ENCODE results near the gene MAIP1. TPM values are rescaled to one million over a fixed set of nuclear protein-coding genes. Genes with fewer than 3 reads are reported as not detected.

The MAIP1 gene
- total RNA-seq, 1 donor from 2014 or later, result 12.9 TPM

DNA sequence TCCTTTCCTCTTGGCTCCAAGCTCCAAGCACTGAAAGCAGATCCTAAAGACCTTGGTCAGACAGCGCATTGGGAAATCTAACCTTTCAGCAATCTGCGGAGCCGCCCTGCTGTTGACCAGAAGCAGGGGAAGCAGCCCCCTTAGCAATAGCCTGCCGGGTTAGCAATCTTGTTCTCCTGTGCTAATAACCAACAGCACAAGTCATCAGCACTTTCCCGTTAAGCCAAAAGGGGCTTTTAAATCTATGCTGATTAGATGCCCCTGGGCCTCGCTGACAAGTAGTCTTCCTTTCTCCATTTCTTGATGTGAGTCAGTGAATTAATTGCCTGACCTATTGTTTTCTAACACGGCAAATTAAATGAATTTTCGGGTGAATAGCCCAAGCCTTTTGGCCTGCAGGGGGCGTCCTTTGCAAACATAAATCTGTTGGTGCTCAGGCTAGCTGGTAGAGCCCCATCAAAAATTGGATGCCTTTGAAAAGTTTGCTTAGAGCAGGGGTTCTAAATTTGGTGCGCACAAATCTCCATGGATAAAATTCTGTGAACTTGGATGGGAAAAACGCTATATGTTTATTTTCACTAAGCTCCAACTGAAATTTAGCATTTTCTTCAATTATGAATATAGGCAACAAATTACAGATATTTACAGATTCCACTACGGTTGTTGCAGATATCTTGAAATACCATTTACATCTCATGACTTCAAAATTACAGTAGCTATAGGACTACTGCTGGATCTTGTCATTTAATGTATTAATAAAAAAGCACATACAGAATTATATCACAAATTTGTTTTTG, 24.6 kb downstream of the MAIP1 start:
- peak; percentile 71 for DNase-seq (ENCODE audit: low read depth)
- TF ChIP-seq, protein P1, sequence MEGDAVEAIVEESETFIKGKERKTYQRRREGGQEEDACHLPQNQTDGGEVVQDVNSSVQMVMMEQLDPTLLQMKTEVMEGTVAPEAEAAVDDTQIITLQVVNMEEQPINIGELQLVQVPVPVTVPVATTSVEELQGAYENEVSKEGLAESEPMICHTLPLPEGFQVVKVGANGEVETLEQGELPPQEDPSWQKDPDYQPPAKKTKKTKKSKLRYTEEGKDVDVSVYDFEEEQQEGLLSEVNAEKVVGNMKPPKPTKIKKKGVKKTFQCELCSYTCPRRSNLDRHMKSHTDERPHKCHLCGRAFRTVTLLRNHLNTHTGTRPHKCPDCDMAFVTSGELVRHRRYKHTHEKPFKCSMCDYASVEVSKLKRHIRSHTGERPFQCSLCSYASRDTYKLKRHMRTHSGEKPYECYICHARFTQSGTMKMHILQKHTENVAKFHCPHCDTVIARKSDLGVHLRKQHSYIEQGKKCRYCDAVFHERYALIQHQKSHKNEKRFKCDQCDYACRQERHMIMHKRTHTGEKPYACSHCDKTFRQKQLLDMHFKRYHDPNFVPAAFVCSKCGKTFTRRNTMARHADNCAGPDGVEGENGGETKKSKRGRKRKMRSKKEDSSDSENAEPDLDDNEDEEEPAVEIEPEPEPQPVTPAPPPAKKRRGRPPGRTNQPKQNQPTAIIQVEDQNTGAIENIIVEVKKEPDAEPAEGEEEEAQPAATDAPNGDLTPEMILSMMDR (IDR thresholded peaks at IDR 0.05; ENCODE audit: insufficient read depth, low read length, severe bottlenecking), result peak; percentile 65
- peak; percentile 55 for FAIRE-seq
- no peaks in the 10 kb centered on the region for H3K36me3 ChIP-seq (ENCODE audit: control insufficient read depth, insufficient read depth, low read length)
- H3K27me3 ChIP-seq (ENCODE audit: control insufficient read depth, insufficient read depth, low read length), result no peaks in the 10 kb centered on the region
- no peak overlapping the region for H3K4me3 ChIP-seq (ENCODE audit: low read depth, low read length)

DNA sequence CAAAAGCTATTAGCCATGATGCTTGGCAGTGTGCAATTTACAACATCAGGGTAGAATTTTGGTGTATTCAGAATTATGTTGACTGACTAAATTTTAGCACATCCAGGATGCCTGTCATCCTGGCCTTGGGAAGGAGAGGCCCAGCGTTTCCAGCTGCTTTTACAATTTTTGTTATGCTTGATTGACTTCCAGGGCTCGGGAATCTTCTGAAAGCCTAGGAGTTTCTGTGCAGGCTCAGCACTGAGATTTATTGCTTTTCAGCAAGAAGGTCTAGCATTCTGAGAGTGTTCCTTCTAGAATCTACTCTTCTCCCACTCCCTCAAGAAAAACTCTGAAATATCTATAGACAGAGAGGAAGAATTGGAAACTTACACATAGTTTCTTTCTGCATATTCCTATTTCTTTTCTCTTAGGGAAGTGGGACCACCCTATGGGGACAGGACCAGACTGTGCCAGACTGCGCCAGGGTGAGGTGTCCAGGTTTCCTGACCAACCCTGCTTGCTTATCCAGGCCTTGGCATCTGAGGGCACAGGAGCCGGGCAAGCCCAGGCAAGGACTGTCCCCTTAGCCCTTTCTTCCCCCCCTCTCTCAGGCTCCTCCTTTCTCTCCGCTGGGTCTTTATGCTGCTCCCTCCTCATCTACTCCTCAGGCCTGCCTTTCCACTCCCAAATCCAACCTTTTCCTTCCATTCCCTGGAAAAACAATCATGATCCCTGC, 26.9 kb downstream of the MAIP1 start:
- Histone ChIP-seq H3K27me3 (ENCODE audit: control insufficient read depth, insufficient read depth, low read length) (no peaks in the 10 kb centered on the region), H3K4me3 (ENCODE audit: low read depth, low read length) (no peak overlapping the region), H3K36me3 (ENCODE audit: control insufficient read depth, insufficient read depth, low read length) (no peaks in the 10 kb centered on the region)
- TF ChIP-seq, protein P1 (IDR thresholded peaks at IDR 0.05; ENCODE audit: insufficient read depth, low read length, severe bottlenecking), result no peak
- DNase-seq (ENCODE audit: low read depth), result peak; percentile 60
- no peak for FAIRE-seq

DNA sequence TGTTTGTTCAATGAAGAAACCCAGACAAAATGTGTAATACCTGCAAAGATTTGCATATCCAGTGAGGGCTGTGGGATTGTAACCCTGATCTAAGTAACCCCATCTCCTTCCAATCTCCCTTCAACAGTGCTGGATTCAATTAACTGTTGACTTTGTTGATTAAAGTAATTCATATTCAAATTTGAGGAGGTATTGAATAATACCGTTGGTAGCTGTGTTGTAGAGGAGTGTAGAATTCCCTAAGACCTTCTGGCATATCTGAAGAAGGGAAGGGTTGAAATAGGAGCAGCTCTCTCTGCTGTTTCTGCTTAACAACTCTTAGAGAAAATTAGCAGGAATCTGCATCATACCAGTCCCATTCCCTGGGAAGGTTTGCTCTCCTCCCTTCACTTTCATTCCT, 28.2 kb downstream of the MAIP1 start:
- H3K27me3 ChIP-seq (ENCODE audit: control insufficient read depth, insufficient read depth, low read length), result no peaks in the 10 kb centered on the region
- no peak for DNase-seq (ENCODE audit: low read depth)
- H3K4me3 ChIP-seq (ENCODE audit: low read depth, low read length), result no peak overlapping the region
- no peaks in the 10 kb centered on the region for H3K36me3 ChIP-seq (ENCODE audit: control insufficient read depth, insufficient read depth, low read length)
- FAIRE-seq, result no peak
- TF ChIP-seq, protein P1 (IDR thresholded peaks at IDR 0.05; ENCODE audit: insufficient read depth, low read length, severe bottlenecking), result no peak

DNA sequence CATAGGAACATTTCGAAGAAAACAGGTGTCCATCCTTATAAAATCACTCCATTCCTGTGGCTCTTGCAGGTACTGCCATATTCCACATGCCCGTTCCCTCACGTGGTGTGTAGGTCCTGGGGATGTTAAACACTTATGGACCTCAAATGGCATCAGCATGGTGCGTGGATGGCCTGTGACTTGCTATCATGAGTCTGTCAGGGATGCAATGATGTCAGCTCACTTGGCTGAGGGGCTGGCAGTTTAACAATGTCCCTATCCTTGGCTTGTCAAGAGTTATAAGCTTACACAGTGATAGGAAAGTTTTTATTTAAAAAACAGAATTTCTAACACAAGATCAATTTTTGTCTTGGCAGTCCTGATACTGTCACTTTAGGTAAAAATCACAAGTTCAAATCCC, 28.8 kb downstream of the MAIP1 start:
- TF ChIP-seq, protein P1 (IDR thresholded peaks at IDR 0.05; ENCODE audit: insufficient read depth, low read length, severe bottlenecking), result no peak
- DNase-seq (ENCODE audit: low read depth), result no peak
- Histone ChIP-seq H3K4me3 (ENCODE audit: low read depth, low read length) (no peak overlapping the region), H3K36me3 (ENCODE audit: control insufficient read depth, insufficient read depth, low read length) (no peaks in the 10 kb centered on the region), H3K27me3 (ENCODE audit: control insufficient read depth, insufficient read depth, low read length) (no peaks in the 10 kb centered on the region)
- no peak for FAIRE-seq

DNA sequence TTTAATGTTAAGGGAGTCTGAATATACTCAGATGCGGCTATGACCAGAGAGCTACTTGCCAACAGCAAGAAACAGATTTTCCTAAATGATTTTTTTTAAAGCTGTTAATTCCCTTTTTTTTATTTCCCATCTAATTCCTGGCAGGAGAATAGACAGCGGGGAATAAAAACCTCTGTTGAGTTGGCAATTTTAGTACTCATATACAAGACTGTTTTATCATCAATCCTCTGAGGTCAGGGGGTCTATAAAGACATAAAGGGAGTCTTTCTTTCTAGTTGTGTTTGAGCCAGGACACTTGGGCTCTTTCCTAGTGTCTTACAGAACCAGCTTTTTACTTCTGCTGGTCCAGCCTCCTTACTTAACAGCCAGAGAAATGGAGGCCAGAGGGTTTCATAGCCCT, 29.4 kb downstream of the MAIP1 start:
- no peak for DNase-seq (ENCODE audit: low read depth)
- no peak for FAIRE-seq

More for the DNA sequence above, 29.4 kb downstream of the MAIP1 start:
- no peak overlapping the region for H3K4me3 ChIP-seq (ENCODE audit: low read depth, low read length)
- no peaks in the 10 kb centered on the region for H3K36me3 ChIP-seq (ENCODE audit: control insufficient read depth, insufficient read depth, low read length)
- no peaks in the 10 kb centered on the region for H3K27me3 ChIP-seq (ENCODE audit: control insufficient read depth, insufficient read depth, low read length)
- TF ChIP-seq, protein P1 (IDR thresholded peaks at IDR 0.05; ENCODE audit: insufficient read depth, low read length, severe bottlenecking), result no peak

Data from bronchial epithelial cell (primary cell).